Measurements from ENCODE around the gene MCL1.

The MCL1 gene

GRCh38 chr1:150555198-150555970 lies 24.0 kb downstream of the MCL1 start:
- no peak for DNase-seq

GRCh38 chr1:150554086-150554452 lies 25.3 kb downstream of the MCL1 start:
- DNase-seq: no peak

GRCh38 chr1:150553392-150554085 lies 25.9 kb downstream of the MCL1 start:
- DNase-seq: no peak

- DNase-seq: no peak
Observed at GRCh38 chr1:150552911-150553289, 26.5 kb downstream of the MCL1 start.

GRCh38 chr1:150552128-150552910 lies 27.1 kb downstream of the MCL1 start:
- no peak for DNase-seq

GRCh38 chr1:150551784-150552127 lies 27.7 kb downstream of the MCL1 start:
- no peak for DNase-seq

- no peak for DNase-seq
Observed at GRCh38 chr1:150551051-150551783, 28.2 kb downstream of the MCL1 start.

- no peak for DNase-seq
Observed at GRCh38 chr1:150550222-150551050, 29.0 kb downstream of the MCL1 start.

- no peak for DNase-seq
Observed at GRCh38 chr1:150549496-150550221, 29.8 kb downstream of the MCL1 start.

- DNase-seq: no peak
Observed at GRCh38 chr1:150548632-150549495, 30.5 kb downstream of the MCL1 start, which contains the start of gene ADAMTSL4. TSS of gene ADAMTSL4 (plus strand) at chr1:150549408. CDS start at chr1:150552289, 2,881 bp downstream.

- DNase-seq: no peak
Observed at GRCh38 chr1:150548324-150548631, 31.1 kb downstream of the MCL1 start.

GRCh38 chr1:150546294-150546937 lies 33.0 kb downstream of the MCL1 start:
- no peak for DNase-seq

GRCh38 chr1:150545486-150546032 lies 33.9 kb downstream of the MCL1 start:
- no peak for DNase-seq

GRCh38 chr1:150544204-150544603 lies 35.2 kb downstream of the MCL1 start:
- no peak for DNase-seq

GRCh38 chr1:150543500-150544143 lies 35.8 kb downstream of the MCL1 start:
- DNase-seq: no peak

- DNase-seq: no peak
Observed at GRCh38 chr1:150537732-150538684, 41.4 kb downstream of the MCL1 start.

GRCh38 chr1:150536836-150537731 lies 42.3 kb downstream of the MCL1 start:
- no peak for DNase-seq
